ENCODE data around the gene FIS1. TPM values are rescaled to one million over a fixed set of nuclear protein-coding genes. Genes with fewer than 3 reads are reported as not detected.
A peak's percentile ranks its signal among the peaks of the same experiment; 100 is the strongest.

FIS1 gene
- total and polyA plus RNA-seq, 10 of the 15 experiments (the other 5 are each of a cell fraction or from before 2014, with no cell fraction given) = 83.4 to 149 (median 108) TPM

DNA sequence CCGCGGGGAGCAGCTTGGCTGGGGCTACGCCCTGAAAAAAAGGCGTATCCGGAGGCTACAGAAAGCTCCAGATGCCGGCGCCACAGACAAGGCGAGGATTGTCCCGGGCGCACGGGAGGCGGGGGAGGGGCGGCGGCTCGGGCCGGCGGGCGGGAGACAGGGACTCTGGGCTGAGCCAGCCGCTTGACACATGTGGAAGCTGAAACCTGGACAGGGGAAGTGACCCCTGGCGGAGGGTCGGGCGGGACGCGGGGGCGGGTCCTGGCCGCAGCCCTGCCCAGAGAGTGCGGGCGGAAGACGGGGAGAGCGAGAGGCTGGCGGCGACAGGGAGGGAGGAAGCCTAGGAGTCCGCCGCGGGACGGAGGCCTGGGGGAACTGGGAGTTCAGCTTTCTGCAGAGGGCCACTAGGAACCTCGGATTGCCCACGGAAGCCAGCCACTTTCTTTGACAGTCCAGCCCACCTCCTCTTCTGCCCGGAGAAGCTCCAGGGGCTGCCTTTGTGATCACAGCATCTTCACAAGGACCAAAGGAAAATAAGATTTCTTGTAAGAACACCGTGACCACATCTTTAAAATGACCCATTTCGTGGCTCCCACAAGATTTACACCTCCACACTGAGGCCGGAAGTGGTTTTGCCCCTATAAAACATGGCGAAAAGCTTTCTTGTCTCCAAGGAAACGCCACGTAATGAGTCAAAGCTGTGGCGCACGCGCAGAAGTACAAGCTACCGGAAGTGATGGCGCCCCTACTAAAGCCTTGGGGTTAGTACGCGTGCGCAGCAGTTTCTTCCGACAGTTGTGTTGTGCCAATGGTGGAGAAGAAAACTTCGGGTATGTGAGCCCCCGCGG, 27.3 kb downstream of the FIS1 start, which contains the start of the genes PLOD3 and ZNHIT1 (continued):
- peak; percentile 60 for TF ChIP-seq SKIL (IDR thresholded peaks at IDR 0.05; ENCODE audit: low read depth, poor library complexity, severe bottlenecking)
- TF ChIP-seq IRF4 (IDR thresholded peaks at IDR 0.05; ENCODE audit: low read depth, low read length) = no peak
- TF ChIP-seq CHD4 (IDR thresholded peaks at IDR 0.05) = no peak
- TF ChIP-seq SMARCA5 (IDR thresholded peaks at IDR 0.05) = peak; percentile 57
- no peak for TF ChIP-seq ZNF24 (IDR thresholded peaks at IDR 0.05)
- TF ChIP-seq, protein P1, sequence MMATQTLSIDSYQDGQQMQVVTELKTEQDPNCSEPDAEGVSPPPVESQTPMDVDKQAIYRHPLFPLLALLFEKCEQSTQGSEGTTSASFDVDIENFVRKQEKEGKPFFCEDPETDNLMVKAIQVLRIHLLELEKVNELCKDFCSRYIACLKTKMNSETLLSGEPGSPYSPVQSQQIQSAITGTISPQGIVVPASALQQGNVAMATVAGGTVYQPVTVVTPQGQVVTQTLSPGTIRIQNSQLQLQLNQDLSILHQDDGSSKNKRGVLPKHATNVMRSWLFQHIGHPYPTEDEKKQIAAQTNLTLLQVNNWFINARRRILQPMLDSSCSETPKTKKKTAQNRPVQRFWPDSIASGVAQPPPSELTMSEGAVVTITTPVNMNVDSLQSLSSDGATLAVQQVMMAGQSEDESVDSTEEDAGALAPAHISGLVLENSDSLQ (IDR thresholded peaks at IDR 0.05) = no peak
- TF ChIP-seq, protein P2, sequence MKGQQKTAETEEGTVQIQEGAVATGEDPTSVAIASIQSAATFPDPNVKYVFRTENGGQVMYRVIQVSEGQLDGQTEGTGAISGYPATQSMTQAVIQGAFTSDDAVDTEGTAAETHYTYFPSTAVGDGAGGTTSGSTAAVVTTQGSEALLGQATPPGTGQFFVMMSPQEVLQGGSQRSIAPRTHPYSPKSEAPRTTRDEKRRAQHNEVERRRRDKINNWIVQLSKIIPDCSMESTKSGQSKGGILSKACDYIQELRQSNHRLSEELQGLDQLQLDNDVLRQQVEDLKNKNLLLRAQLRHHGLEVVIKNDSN (IDR thresholded peaks at IDR 0.05; ENCODE audit: borderline replicate concordance, extremely low read length, insufficient read depth, low read depth, low read length) = no peak
- TF ChIP-seq, protein P3, sequence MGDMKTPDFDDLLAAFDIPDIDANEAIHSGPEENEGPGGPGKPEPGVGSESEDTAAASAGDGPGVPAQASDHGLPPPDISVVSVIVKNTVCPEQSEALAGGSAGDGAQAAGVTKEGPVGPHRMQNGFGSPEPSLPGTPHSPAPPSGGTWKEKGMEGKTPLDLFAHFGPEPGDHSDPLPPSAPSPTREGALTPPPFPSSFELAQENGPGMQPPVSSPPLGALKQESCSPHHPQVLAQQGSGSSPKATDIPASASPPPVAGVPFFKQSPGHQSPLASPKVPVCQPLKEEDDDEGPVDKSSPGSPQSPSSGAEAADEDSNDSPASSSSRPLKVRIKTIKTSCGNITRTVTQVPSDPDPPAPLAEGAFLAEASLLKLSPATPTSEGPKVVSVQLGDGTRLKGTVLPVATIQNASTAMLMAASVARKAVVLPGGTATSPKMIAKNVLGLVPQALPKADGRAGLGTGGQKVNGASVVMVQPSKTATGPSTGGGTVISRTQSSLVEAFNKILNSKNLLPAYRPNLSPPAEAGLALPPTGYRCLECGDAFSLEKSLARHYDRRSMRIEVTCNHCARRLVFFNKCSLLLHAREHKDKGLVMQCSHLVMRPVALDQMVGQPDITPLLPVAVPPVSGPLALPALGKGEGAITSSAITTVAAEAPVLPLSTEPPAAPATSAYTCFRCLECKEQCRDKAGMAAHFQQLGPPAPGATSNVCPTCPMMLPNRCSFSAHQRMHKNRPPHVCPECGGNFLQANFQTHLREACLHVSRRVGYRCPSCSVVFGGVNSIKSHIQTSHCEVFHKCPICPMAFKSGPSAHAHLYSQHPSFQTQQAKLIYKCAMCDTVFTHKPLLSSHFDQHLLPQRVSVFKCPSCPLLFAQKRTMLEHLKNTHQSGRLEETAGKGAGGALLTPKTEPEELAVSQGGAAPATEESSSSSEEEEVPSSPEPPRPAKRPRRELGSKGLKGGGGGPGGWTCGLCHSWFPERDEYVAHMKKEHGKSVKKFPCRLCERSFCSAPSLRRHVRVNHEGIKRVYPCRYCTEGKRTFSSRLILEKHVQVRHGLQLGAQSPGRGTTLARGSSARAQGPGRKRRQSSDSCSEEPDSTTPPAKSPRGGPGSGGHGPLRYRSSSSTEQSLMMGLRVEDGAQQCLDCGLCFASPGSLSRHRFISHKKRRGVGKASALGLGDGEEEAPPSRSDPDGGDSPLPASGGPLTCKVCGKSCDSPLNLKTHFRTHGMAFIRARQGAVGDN (IDR thresholded peaks at IDR 0.05) = no peak
- no peak for TF ChIP-seq MEF2A (IDR thresholded peaks at IDR 0.05; ENCODE audit: insufficient read depth, low read depth, low read length)
- peak; percentile 42; the same call in 1 of the 2 replicates for TF ChIP-seq POLR2AphosphoS5 (IDR thresholded peaks at IDR 0.05; ENCODE audit: low read length)
- no peak for TF ChIP-seq MYC (IDR thresholded peaks at IDR 0.05; ENCODE audit: insufficient read depth, insufficient read length, insufficient replicate concordance, low read length, severe bottlenecking)
- no peak for TF ChIP-seq RELA (IDR thresholded peaks at IDR 0.05; ENCODE audit: borderline replicate concordance, partially characterized antibody)
- peak; percentile 48; the same call in 1 of the 2 replicates for TF ChIP-seq CREM (IDR thresholded peaks at IDR 0.05; ENCODE audit: low read depth)
- no peak for TF ChIP-seq GATAD2B (conservative IDR thresholded peaks at IDR 0.05; ENCODE audit: low read depth)
- TF ChIP-seq, protein P4, sequence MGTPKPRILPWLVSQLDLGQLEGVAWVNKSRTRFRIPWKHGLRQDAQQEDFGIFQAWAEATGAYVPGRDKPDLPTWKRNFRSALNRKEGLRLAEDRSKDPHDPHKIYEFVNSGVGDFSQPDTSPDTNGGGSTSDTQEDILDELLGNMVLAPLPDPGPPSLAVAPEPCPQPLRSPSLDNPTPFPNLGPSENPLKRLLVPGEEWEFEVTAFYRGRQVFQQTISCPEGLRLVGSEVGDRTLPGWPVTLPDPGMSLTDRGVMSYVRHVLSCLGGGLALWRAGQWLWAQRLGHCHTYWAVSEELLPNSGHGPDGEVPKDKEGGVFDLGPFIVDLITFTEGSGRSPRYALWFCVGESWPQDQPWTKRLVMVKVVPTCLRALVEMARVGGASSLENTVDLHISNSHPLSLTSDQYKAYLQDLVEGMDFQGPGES (IDR thresholded peaks at IDR 0.05) = no peak
- no peak for TF ChIP-seq WRNIP1 (IDR thresholded peaks at IDR 0.05; ENCODE audit: borderline replicate concordance, low read depth, low read length)
- TF ChIP-seq, protein P5, sequence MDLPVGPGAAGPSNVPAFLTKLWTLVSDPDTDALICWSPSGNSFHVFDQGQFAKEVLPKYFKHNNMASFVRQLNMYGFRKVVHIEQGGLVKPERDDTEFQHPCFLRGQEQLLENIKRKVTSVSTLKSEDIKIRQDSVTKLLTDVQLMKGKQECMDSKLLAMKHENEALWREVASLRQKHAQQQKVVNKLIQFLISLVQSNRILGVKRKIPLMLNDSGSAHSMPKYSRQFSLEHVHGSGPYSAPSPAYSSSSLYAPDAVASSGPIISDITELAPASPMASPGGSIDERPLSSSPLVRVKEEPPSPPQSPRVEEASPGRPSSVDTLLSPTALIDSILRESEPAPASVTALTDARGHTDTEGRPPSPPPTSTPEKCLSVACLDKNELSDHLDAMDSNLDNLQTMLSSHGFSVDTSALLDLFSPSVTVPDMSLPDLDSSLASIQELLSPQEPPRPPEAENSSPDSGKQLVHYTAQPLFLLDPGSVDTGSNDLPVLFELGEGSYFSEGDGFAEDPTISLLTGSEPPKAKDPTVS (IDR thresholded peaks at IDR 0.05; ENCODE audit: low read depth, low read length) = no peak
- TF ChIP-seq STAT1 (conservative IDR thresholded peaks at IDR 0.05) = no peak
